Astrocyte (in vitro differentiated cells and primary cell): ENCODE results near the gene SUSD6. TPM values are rescaled to one million over a fixed set of nuclear protein-coding genes. Genes with fewer than 3 reads are reported as not detected.

Source experiments
- DNase-seq: peaks from one replicate; pipeline ENCODE4 v3.0.0-alpha.2; 2010; ENCODE audit warnings: low read depth
- FAIRE-seq: peaks from 2 replicates; lab custom pipeline; 2011; peaks lifted over from hg19 to GRCh38; lab: Jason Lieb, UNC
- H2AFZ ChIP-seq: 2 replicates; pipeline ENCODE4 v1.6.0; 2012; ENCODE audit warnings: low read depth, low read length, inconsistent platforms
- H3K27ac ChIP-seq: 2 replicates; pipeline ENCODE4 v1.5.1; 2011; ENCODE audit warnings: low read depth, low read length, inconsistent platforms
- H3K27me3 ChIP-seq: 2 replicates; pipeline ENCODE4 v1.6.0; 2011; ENCODE audit warnings: low read length, inconsistent platforms; ENCODE audit not compliant: insufficient read depth
- H3K36me3 ChIP-seq: 2 replicates; pipeline ENCODE4 v1.5.1; 2011; ENCODE audit warnings: low read length, inconsistent platforms; ENCODE audit not compliant: insufficient read depth
- H3K4me1 ChIP-seq: 2 replicates; pipeline ENCODE4 v1.5.1; 2011; ENCODE audit warnings: low read length, inconsistent platforms; ENCODE audit not compliant: insufficient read depth
- H3K4me2 ChIP-seq: 2 replicates; pipeline ENCODE4 v1.6.0; 2012; ENCODE audit warnings: low read length, inconsistent platforms
- H3K4me3 ChIP-seq: 2 replicates; pipeline ENCODE4 v1.5.1; 2011; ENCODE audit warnings: low read depth, mild to moderate bottlenecking, low read length, inconsistent platforms; ENCODE audit not compliant: insufficient read depth
- H3K79me2 ChIP-seq: 2 replicates; pipeline ENCODE4 v1.6.0; 2012; ENCODE audit warnings: mild to moderate bottlenecking, low read length, inconsistent platforms; ENCODE audit not compliant: insufficient read depth
- H3K9ac ChIP-seq: 2 replicates; pipeline ENCODE4 v1.6.0; 2012; ENCODE audit warnings: mild to moderate bottlenecking, low read length, inconsistent platforms
- H3K9me3 ChIP-seq: 2 replicates; pipeline ENCODE4 v1.5.1; 2012; ENCODE audit warnings: low read depth, mild to moderate bottlenecking, low read length, inconsistent platforms; ENCODE audit not compliant: insufficient read depth
- H4K20me1 ChIP-seq: 2 replicates; pipeline ENCODE4 v1.6.0; 2012; ENCODE audit warnings: low read length, inconsistent platforms; ENCODE audit not compliant: insufficient read depth
- H3K27ac Mint-ChIP-seq: one replicate; pipeline ENCODE4 v1.8.0; 2021; ENCODE audit warnings: mild to moderate bottlenecking, mixed read lengths; ENCODE audit not compliant: unreplicated experiment
- H3K27me3 Mint-ChIP-seq: one replicate; pipeline ENCODE4 v1.8.0; 2021; ENCODE audit warnings: low read depth, mixed read lengths; ENCODE audit not compliant: unreplicated experiment
- H3K36me3 Mint-ChIP-seq: one replicate; pipeline ENCODE4 v1.8.0; 2021; ENCODE audit warnings: low read depth, mixed read lengths; ENCODE audit not compliant: unreplicated experiment
- H3K4me1 Mint-ChIP-seq: one replicate; pipeline ENCODE4 v1.8.0; 2021; ENCODE audit warnings: low read depth, mixed read lengths; ENCODE audit not compliant: unreplicated experiment
- H3K4me3 Mint-ChIP-seq: one replicate; pipeline ENCODE4 v1.8.0; 2021; ENCODE audit warnings: mild to moderate bottlenecking, moderate library complexity, mixed read lengths; ENCODE audit not compliant: unreplicated experiment
- H3K9me3 Mint-ChIP-seq: one replicate; pipeline ENCODE4 v1.8.0; 2021; ENCODE audit warnings: mild to moderate bottlenecking, mixed read lengths; ENCODE audit not compliant: unreplicated experiment
- CTCF ChIP-seq: IDR thresholded peaks from 2 replicates; pipeline ENCODE4 v1.5.1; 2011; ENCODE audit warnings: low read depth, mild to moderate bottlenecking, inconsistent platforms, low read length, moderate library complexity; ENCODE audit not compliant: insufficient read depth
- EZH2 ChIP-seq: IDR thresholded peaks from 2 replicates; pipeline ENCODE4 v1.6.1; 2012; ENCODE audit warnings: mild to moderate bottlenecking, low read length, inconsistent platforms; ENCODE audit not compliant: insufficient read depth
- total RNA-seq: library from RNA; stranded (reverse); gene quantifications from 2 replicates; pipeline ENCODE4 v1.2.1, GENCODE V29; 2021

Gene SUSD6
- total RNA-seq, 1 donor from 2014 or later: 25.6 TPM

DNA sequence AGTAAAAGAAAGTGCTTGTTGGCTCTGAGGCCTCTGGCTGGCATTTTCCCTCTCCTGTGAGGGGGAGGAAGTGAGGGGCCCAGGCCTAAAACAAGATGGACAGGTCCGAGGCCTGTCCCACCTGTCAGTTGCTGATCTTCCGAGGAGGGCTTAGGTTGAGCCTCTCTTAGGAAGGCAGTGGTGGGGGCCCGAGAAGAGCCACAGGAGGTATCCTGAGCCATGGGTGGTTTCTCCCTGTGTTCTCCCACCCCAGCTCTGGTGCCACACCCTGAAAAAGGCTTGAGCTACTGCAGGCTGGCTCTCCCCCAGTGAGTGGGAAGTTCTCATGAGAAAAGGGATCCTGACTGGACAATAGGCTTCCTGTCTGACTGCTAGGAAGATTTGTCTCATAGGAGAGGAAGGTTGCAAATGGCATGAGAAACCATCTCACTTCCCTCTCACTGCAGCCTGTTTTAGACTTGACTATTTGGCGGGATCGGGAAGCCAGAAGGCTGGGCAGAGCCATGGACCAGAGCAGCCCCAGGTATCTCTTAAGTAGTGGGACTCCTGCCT lies 83.4 kb downstream of the SUSD6 start:
- Mint-ChIP-seq H3K36me3 (peaks cover 15% of the 10 kb centered on the region), H3K9me3 (no peaks in the 10 kb centered on the region), H3K4me3 (no peak overlapping the region), H3K27me3 (no peaks in the 10 kb centered on the region), H3K27ac (peak overlapping the region; percentile 35), H3K4me1 (peaks cover 34% of the 10 kb centered on the region)
- no peak for TF ChIP-seq EZH2
- no peak for TF ChIP-seq CTCF
- Histone ChIP-seq H3K36me3 (no peaks in the 10 kb centered on the region), H3K27me3 (no peaks in the 10 kb centered on the region), H3K9ac (no peak overlapping the region), H3K4me1 (peaks cover 6% of the 10 kb centered on the region), H2AFZ (no peak overlapping the region), H3K4me2 (no peak overlapping the region), H3K79me2 (peaks cover 12% of the 10 kb centered on the region), H3K27ac (no peak overlapping the region), H4K20me1 (peaks cover 84% of the 10 kb centered on the region), H3K4me3 (no peak overlapping the region), H3K9me3 (no peaks in the 10 kb centered on the region)
- DNase-seq: peak; percentile 47
- no peak for FAIRE-seq

DNA sequence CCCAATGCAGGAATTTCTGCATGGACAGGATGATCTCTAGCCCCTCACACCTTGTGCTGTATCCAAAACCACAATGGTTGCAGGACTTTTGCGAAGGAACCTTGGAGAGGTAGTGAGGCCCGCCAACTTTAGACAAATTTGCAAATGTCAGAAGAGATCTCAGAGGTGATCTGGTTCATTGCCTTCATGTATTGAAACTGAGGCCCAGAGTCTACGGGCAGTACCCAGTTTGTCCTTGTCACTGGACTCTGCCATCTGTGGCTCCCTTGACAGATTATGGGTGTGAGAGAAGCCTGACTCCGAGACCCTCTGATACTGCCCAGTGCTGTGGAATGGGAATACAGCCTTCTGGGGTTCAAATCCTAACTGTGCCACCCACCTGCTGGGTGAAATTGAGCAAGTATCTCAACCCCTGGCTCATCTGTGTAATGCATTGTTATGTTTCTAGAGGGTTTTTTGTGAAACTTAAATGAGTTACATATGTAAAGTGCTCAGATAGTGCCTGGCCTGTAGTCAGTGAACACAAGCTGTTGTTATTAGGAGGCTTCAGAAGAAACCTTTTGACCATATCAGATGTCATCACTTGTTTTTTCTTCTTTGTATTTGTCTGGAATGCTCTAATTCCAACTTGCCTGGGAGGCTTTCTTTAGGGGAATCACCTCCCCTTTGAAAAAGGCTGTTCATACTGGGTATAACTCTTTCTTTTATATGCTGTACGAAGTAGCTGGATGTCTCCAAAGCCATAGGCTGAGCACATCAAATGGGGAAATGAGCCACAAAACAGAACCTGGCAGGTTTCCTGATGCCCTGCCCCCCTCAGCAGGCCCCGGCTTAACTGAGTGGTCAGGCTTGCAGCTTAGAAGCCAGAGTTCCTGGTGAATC lies 84.2 kb downstream of the SUSD6 start:
- Histone ChIP-seq H3K4me1 (peaks cover 6% of the 10 kb centered on the region), H4K20me1 (peaks cover 79% of the 10 kb centered on the region), H3K36me3 (no peaks in the 10 kb centered on the region), H3K4me2 (no peak overlapping the region), H3K27ac (no peak overlapping the region), H3K79me2 (peaks cover 12% of the 10 kb centered on the region), H2AFZ (no peak overlapping the region), H3K9ac (no peak overlapping the region), H3K27me3 (no peaks in the 10 kb centered on the region), H3K9me3 (no peaks in the 10 kb centered on the region), H3K4me3 (no peak overlapping the region)
- DNase-seq: peak; percentile 50
- TF ChIP-seq CTCF (no peak), EZH2 (no peak)
- Mint-ChIP-seq H3K4me3 (no peak overlapping the region), H3K4me1 (peaks cover 34% of the 10 kb centered on the region), H3K27ac (no peak overlapping the region), H3K9me3 (no peaks in the 10 kb centered on the region), H3K36me3 (peaks cover 10% of the 10 kb centered on the region), H3K27me3 (no peaks in the 10 kb centered on the region)
- FAIRE-seq: no peak

GRCh38 chr14:69696204-69696527 lies 84.8 kb downstream of the SUSD6 start:
- no peak overlapping the region for H3K27ac ChIP-seq
- H4K20me1 ChIP-seq: peaks cover 76% of the 10 kb centered on the region
- no peaks in the 10 kb centered on the region for H3K27me3 Mint-ChIP-seq
- no peak for FAIRE-seq
- H3K79me2 ChIP-seq: peaks cover 9% of the 10 kb centered on the region
- no peaks in the 10 kb centered on the region for H3K9me3 Mint-ChIP-seq
- no peaks in the 10 kb centered on the region for H3K9me3 ChIP-seq
- no peak for DNase-seq
- no peak overlapping the region for H3K4me3 Mint-ChIP-seq
- H3K4me1 Mint-ChIP-seq: peaks cover 34% of the 10 kb centered on the region
- no peak overlapping the region for H3K27ac Mint-ChIP-seq
- H3K9ac ChIP-seq: no peak overlapping the region
- H3K36me3 Mint-ChIP-seq: peaks cover 6% of the 10 kb centered on the region
- H3K27me3 ChIP-seq: no peaks in the 10 kb centered on the region
- no peak overlapping the region for H3K4me3 ChIP-seq
- H2AFZ ChIP-seq: no peak overlapping the region
- no peaks in the 10 kb centered on the region for H3K36me3 ChIP-seq
- TF ChIP-seq CTCF (no peak), EZH2 (no peak)
- H3K4me2 ChIP-seq: no peak overlapping the region
- peaks cover 6% of the 10 kb centered on the region for H3K4me1 ChIP-seq
